Measurements from ENCODE around the gene OOSP3. TPM values are rescaled to one million over a fixed set of nuclear protein-coding genes. Genes with fewer than 3 reads are reported as not detected.
"Not testable (repeated sequence)": the region's sequence is repeated elsewhere in the genome, so short reads cannot be mapped to it uniquely, and the experiment has no call there.

OOSP3 gene, protein sequence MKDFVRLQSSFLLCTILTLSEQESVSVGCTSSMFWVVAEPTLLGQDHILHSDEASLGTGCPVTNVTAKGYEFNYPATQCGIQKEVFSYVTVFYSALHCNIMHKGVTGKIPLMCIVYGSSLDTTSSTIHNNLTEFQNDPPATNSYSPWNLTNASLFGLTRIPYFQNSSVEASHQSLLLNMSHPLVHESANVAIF
- not detected for total RNA-seq
- not detected for polyA plus RNA-seq
- long read RNA-seq, donor 1: 0 reads
- long read RNA-seq, donor 2: 0 reads
- long read RNA-seq, donor 3: 0 reads
- long read RNA-seq, donor 4: 0 reads

DNA sequence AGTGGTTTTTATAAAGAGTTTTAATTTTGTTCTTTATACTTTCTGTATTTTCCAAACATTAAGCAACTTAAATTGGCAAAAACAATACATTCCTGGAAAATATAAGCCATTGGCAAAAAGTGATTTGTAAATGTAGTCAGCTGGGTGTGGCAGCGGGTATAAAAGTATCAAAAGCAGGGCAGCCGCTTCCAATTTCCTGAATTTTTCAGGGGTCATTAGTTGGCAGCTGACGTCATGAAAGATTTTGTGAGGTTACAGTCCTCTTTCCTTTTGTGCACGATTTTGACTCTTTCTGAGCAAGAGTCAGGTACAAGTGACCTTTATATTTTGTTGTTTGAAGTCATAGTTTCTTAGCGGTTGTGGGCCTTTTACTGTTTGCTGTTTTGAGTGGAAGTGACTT is at the start of gene OOSP3:
Gene OOSP3 (plus strand): TSS at position 208 of the 400 bp plus-strand sequence. CDS start 27 bp downstream, at position 235.
- Histone ChIP-seq H3K4me3 (ENCODE audit: low read length) (no peak within 1 kb of the TSS), H3K27ac (ENCODE audit: low read length) (no peak within 1 kb of the TSS), H3K4me1 (ENCODE audit: control insufficient read depth, insufficient read depth, low read length) (no peaks in the 10 kb centered on the region), H3K9me3 (ENCODE audit: control insufficient read depth, low read length) (no peaks in the 10 kb centered on the region), H3K27me3 (ENCODE audit: control insufficient read depth, insufficient read depth) (no peaks in the 10 kb centered on the region)
- 76% methylated on average over 5 of the region's 5 CpGs for WGBS
- intact Hi-C loops (cut with DNase I): no loop called here
- ATAC-seq: no peak
- DNase-seq: no peak

DNA sequence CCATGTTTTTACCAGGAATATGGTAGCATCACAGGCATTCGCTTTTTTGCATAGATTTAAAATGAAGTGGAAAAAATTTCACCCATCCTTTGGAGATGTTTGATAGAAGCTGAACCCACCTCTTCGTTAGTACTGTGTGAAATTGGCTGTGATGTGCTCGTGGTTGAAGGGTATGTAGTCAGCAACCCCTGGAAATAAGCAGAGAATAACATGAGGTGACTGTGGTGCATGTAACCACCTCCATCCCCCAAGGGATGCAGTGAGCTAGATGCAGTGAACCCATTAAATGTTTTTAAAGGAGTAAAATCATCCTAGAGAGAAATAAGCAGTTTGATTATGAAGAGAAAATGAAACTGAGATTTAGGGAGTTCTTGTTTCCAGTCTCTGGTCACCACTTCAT is 49.2 kb upstream of the OOSP3 start:
- Histone ChIP-seq H3K27ac (ENCODE audit: low read length) (no peak overlapping the region), H3K4me1 (ENCODE audit: control insufficient read depth, insufficient read depth, low read length) (no peaks in the 10 kb centered on the region), H3K9me3 (ENCODE audit: control insufficient read depth, low read length) (no peaks in the 10 kb centered on the region), H3K4me3 (ENCODE audit: low read length) (no peak overlapping the region), H3K27me3 (ENCODE audit: control insufficient read depth, insufficient read depth) (no peaks in the 10 kb centered on the region)
- intact Hi-C loops (cut with DNase I): loop anchor here in 1 of 4 donors (10.0 kb wide), 1 partner anchor 305 kb away; no protein-coding TSS in a partner anchor
- WGBS: 86% methylated on average over 3 of the region's 3 CpGs
- DNase-seq (no peak), ATAC-seq (no peak)

DNA sequence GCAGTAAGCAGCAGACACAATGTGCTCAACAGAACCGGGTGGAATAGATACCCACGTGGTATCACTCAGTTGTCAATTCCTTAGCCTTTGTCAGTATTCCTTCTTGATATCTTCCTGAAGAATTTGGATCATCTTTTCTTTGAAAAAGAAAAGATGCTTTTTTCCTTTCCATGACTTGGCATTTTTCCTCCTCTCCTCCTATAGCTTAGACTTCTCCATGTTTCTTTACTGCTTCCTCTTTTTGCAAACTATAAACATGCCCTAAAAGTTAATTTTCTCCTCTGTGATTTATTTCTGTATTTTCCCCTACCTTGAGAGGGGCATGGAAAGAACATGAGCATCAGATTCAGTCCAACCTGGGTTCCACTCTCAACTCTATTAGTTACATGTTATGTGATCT is 45.0 kb upstream of the OOSP3 start:
- no peak for ATAC-seq
- no peaks in the 10 kb centered on the region for H3K9me3 ChIP-seq (ENCODE audit: control insufficient read depth, low read length)
- H3K27ac ChIP-seq (ENCODE audit: low read length): no peak overlapping the region
- WGBS: 72% methylated on average over 2 of the region's 2 CpGs
- H3K27me3 ChIP-seq (ENCODE audit: control insufficient read depth, insufficient read depth): no peaks in the 10 kb centered on the region
- H3K4me1 ChIP-seq (ENCODE audit: control insufficient read depth, insufficient read depth, low read length): no peaks in the 10 kb centered on the region
- H3K4me3 ChIP-seq (ENCODE audit: low read length): no peak overlapping the region
- DNase-seq: no peak
- intact Hi-C loops (cut with DNase I): loop anchor here in 1 of 4 donors (10.0 kb wide), 1 partner anchor 361 kb away; no protein-coding TSS in a partner anchor

DNA sequence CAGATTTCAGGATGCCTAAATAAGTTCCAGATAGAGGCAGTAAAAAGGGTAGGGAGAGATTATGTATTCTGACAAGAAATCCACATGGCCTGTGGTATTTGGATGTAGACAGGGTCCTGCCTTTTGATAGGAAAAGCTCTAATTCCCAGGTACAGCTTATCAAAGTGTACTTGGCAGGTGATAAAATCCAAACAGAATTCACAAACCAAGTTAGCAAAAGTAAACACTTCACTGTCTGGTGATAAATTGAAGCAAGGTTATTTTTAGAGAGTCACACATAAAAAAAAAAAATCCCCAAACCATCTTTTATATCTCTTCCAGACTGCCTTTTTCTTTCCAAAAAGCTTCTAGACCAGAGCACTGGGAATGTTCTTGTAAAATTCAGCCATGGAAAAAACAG is 39.0 kb upstream of the OOSP3 start:
- Histone ChIP-seq H3K4me3 (ENCODE audit: low read length) (no peak overlapping the region), H3K27ac (ENCODE audit: low read length) (no peak overlapping the region), H3K27me3 (ENCODE audit: control insufficient read depth, insufficient read depth) (no peaks in the 10 kb centered on the region), H3K9me3 (ENCODE audit: control insufficient read depth, low read length) (no peaks in the 10 kb centered on the region), H3K4me1 (ENCODE audit: control insufficient read depth, insufficient read depth, low read length) (no peaks in the 10 kb centered on the region)
- DNase-seq (no peak), ATAC-seq (no peak)
- intact Hi-C loops (cut with DNase I): loop anchor here in 1 of 4 donors (10.0 kb wide), 1 partner anchor 355 kb away; no protein-coding TSS in a partner anchor

DNA sequence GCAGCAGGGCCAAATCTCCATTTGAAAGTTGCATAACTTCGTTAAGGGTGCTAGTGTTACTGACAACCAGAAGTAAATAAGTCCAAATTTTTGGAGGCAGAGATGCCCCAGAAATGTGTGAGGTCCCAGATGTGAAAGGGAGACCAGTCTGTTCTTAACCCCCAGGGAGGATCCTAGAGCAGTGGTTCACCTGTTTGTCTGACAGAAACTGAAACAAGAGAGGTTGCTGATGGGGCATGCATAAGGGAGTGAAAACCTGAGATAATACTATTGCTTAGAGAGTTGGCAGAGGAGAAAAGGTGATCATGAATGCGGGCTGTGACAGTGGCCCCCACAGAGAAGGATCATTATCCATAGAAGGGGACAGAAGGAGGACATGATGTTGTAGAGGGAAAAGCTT is 37.1 kb upstream of the OOSP3 start:
- no peak overlapping the region for H3K4me3 ChIP-seq (ENCODE audit: low read length)
- H3K9me3 ChIP-seq (ENCODE audit: control insufficient read depth, low read length): no peaks in the 10 kb centered on the region
- DNase-seq: no peak
- no peaks in the 10 kb centered on the region for H3K27me3 ChIP-seq (ENCODE audit: control insufficient read depth, insufficient read depth)
- no peak for ATAC-seq
- H3K27ac ChIP-seq (ENCODE audit: low read length): no peak overlapping the region
- intact Hi-C loops (cut with DNase I): no loop called here
- no peaks in the 10 kb centered on the region for H3K4me1 ChIP-seq (ENCODE audit: control insufficient read depth, insufficient read depth, low read length)
- 89% methylated on average over 2 of the region's 2 CpGs for WGBS

DNA sequence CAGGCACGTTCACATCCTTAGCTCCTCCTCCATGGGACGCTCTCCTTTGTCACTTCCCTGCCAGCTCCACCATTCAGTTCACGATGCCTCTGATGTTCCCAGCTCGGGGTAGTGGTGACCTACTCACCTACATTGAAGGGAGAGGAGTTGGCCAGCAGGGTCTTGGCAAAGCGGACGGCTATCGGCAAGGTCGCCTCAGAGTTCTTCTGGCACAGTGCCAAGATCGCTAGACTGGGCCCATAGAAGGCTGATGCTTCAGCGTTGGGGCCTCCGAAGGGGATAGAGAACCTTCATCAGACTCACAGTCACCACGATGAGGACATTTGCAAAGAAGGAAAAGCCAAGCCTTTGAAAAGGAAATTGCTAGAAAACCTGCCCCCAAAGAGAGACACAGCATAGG is 36.3 kb upstream of the OOSP3 start:
- 77% methylated on average over 12 of the region's 12 CpGs for WGBS
- ATAC-seq: no peak

DNA sequence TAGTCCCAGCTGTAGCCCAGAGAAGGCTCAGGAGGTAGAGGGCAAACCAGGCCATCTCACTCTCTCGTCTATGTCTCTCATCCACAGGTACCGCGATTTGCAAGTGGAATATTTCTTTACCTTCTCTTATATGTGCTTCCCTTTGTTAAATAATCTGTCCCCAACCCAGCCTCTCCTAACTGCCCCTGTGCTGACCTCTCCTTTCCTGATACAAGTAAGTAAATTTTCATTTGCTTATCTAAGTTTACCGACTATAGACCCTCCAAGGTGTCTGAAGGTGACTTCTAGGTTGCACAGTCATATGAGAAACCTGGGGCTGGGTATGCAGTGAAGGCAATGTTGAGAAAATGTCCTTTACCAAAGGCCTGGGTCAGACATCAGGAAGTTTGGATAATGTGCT is 33.2 kb upstream of the OOSP3 start, which contains the start of gene CBLIF:
Gene CBLIF (minus strand): TSS at position 101 of the 400 bp plus-strand sequence. CDS start 46 bp downstream, at position 55.
- Histone ChIP-seq H3K4me3 (ENCODE audit: low read length) (no peak within 1 kb of the TSS), H3K27me3 (ENCODE audit: control insufficient read depth, insufficient read depth) (no peaks in the 10 kb centered on the region), H3K27ac (ENCODE audit: low read length) (no peak within 1 kb of the TSS), H3K4me1 (ENCODE audit: control insufficient read depth, insufficient read depth, low read length) (no peaks in the 10 kb centered on the region), H3K9me3 (ENCODE audit: control insufficient read depth, low read length) (no peaks in the 10 kb centered on the region)
- DNase-seq (no peak), ATAC-seq (no peak)
- intact Hi-C loops (cut with DNase I): no loop called here
- WGBS: 77% methylated on average over 4 of the region's 4 CpGs

More for the DNA sequence above, 36.3 kb upstream of the OOSP3 start:
- no peak overlapping the region for H3K27ac ChIP-seq (ENCODE audit: low read length)
- intact Hi-C loops (cut with DNase I): no loop called here
- H3K27me3 ChIP-seq (ENCODE audit: control insufficient read depth, insufficient read depth): no peaks in the 10 kb centered on the region
- peak in 1 of 3 donors; percentile 38 for DNase-seq
- H3K4me3 ChIP-seq (ENCODE audit: low read length): no peak overlapping the region
- H3K4me1 ChIP-seq (ENCODE audit: control insufficient read depth, insufficient read depth, low read length): no peaks in the 10 kb centered on the region
- H3K9me3 ChIP-seq (ENCODE audit: control insufficient read depth, low read length): no peaks in the 10 kb centered on the region

DNA sequence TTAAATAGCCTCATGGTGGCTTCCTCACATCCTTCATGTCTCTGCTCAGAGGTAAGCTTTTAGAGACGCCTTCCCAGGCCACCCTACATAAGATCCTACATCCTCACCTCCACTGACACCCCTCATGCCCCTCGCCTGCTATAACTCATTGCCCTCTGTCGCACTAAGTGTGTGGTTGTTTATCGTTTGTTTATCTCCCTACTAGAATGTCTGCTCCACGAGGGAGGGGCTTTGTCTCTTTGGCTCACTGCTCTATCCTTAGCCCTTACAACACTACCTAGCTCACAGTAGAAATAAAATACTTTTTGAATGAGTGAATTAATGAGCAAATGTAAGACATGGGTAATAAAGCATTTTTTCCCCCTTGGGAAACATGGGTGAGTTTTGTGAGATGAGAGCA is 32.0 kb upstream of the OOSP3 start:
- intact Hi-C loops (cut with DNase I): no loop called here
- Histone ChIP-seq H3K4me1 (ENCODE audit: control insufficient read depth, insufficient read depth, low read length) (no peaks in the 10 kb centered on the region), H3K27me3 (ENCODE audit: control insufficient read depth, insufficient read depth) (no peaks in the 10 kb centered on the region), H3K9me3 (ENCODE audit: control insufficient read depth, low read length) (no peaks in the 10 kb centered on the region), H3K4me3 (ENCODE audit: low read length) (no peak overlapping the region), H3K27ac (ENCODE audit: low read length) (no peak overlapping the region)
- 67% methylated on average over 5 of the region's 5 CpGs for WGBS
- DNase-seq (no peak), ATAC-seq (no peak)

DNA sequence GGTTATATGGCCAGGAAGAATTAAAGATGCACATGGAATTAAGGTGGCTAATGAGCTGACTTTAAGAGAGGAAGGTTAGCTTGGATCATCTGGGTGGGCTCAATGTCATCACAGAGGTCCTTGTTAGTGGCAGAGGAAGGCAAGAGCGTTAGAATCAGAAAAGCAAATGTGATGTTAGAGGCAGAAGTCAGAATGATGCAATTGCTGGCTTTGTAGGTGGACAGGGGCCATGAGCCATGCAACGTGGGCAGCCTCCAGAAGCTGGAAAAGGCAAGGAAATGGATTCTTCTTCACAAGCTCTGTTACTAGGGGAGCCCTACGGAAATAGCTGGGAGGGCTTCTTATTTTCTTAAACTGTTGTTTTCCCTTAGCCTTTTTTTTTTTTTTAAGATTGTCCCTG is 31.0 kb upstream of the OOSP3 start:
- intact Hi-C loops (cut with DNase I): no loop called here
- Histone ChIP-seq H3K4me1 (ENCODE audit: control insufficient read depth, insufficient read depth, low read length) (no peaks in the 10 kb centered on the region), H3K27me3 (ENCODE audit: control insufficient read depth, insufficient read depth) (no peaks in the 10 kb centered on the region), H3K4me3 (ENCODE audit: low read length) (no peak overlapping the region), H3K9me3 (ENCODE audit: control insufficient read depth, low read length) (no peaks in the 10 kb centered on the region), H3K27ac (ENCODE audit: low read length) (no peak overlapping the region)
- 80% methylated on average over 3 of the region's 3 CpGs for WGBS
- ATAC-seq: no peak
- DNase-seq: no peak

DNA sequence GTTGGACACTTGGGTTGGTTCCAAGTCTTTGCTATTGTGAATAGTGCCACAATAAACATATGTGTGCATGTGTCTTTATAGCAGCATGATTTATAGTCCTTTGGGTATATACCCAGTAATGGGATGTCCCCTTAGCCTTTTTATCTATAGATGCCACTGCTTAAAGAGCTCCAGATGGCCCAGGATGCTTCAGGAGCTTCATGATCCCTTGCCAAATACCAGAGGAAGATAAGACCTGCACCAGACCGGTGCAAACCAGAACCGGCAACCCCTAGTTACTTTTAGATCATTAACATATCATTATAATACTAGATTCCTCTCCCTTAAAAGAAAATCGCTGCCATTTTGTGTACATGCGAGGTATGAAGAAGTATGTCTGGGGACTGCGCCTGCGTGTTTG is 30.1 kb upstream of the OOSP3 start:
- DNase-seq; H3K27ac ChIP-seq (ENCODE audit: low read length); H3K9me3 ChIP-seq (ENCODE audit: control insufficient read depth, low read length); intact Hi-C loops (cut with DNase I); H3K4me3 ChIP-seq (ENCODE audit: low read length); H3K4me1 ChIP-seq (ENCODE audit: control insufficient read depth, insufficient read depth, low read length); ATAC-seq; H3K27me3 ChIP-seq (ENCODE audit: control insufficient read depth, insufficient read depth): not testable (repeated sequence)
- 83% methylated on average over 6 of the region's 6 CpGs for WGBS

DNA sequence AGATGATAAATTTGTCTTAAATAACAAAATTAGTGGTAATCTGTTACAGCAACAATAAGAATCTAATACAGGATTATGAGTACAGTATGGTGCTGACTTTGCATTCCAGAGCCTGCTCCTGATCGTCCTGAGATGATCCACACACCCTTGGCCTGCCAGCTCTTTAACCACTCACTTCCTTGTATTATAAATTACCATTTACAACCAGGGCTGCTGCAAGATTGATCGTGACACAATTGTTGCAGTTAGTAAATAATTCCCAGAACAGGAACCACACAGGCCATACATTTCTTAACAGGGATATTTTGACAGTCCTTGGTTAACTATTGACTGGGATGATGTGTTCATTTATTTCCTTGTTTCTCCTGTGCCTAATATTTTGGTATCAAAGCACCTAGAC is 29.5 kb upstream of the OOSP3 start:
- H3K4me1 ChIP-seq (ENCODE audit: control insufficient read depth, insufficient read depth, low read length): no peaks in the 10 kb centered on the region
- ATAC-seq: no peak
- H3K9me3 ChIP-seq (ENCODE audit: control insufficient read depth, low read length): no peaks in the 10 kb centered on the region
- 43% methylated on average over 2 of the region's 2 CpGs for WGBS
- DNase-seq: no peak
- H3K27ac ChIP-seq (ENCODE audit: low read length): no peak overlapping the region
- H3K27me3 ChIP-seq (ENCODE audit: control insufficient read depth, insufficient read depth): no peaks in the 10 kb centered on the region
- intact Hi-C loops (cut with DNase I): no loop called here
- no peak overlapping the region for H3K4me3 ChIP-seq (ENCODE audit: low read length)

Data from right cardiac atrium (tissue), 5 donors.